Mesodermal cell (in vitro differentiated cells): ENCODE measurements around the gene TBL3.
"Not testable (repeated sequence)": the region's sequence is repeated elsewhere in the genome, so short reads cannot be mapped to it uniquely, and the experiment has no call there.

Source experiments
- H3K27ac ChIP-seq: 2 replicates; pipeline ENCODE4 v1.7.0; 2013; ENCODE audit warnings: mild to moderate bottlenecking, low read depth, low read length, moderate library complexity; ENCODE audit not compliant: severe bottlenecking
- H3K36me3 ChIP-seq: 2 replicates; pipeline ENCODE4 v1.7.1; 2013; ENCODE audit warnings: mild to moderate bottlenecking, low read length, moderate library complexity; ENCODE audit not compliant: control insufficient read depth, insufficient read depth
- H3K4me1 ChIP-seq: one replicate; pipeline ENCODE4 v1.7.1; 2013; ENCODE audit warnings: mild to moderate bottlenecking, low read length; ENCODE audit not compliant: insufficient read depth, control insufficient read depth, poor library complexity, severe bottlenecking
- H3K4me3 ChIP-seq: 2 replicates; pipeline ENCODE4 v1.7.0; 2013; ENCODE audit warnings: low read length, control low read depth, mild to moderate bottlenecking; ENCODE audit not compliant: insufficient read depth, poor library complexity, severe bottlenecking; ENCODE audit errors: extremely low read depth
- H3K9me3 ChIP-seq: 2 replicates; pipeline ENCODE4 v1.7.1; 2013; ENCODE audit warnings: mild to moderate bottlenecking, low read length, moderate library complexity; ENCODE audit not compliant: control insufficient read depth
- WGBS, 2 experiments: methylation state at CpG; one replicate each; pipeline ENCODE4 v1.1.5; 2013; ENCODE audit warnings: missing lambda C conversion rate in 2 of 2; ENCODE audit not compliant: insufficient coverage in 2 of 2; 5-methylcytosine and 5-hydroxymethylcytosine counted together

Gene TBL3

GRCh38 chr16:1944612-1945199, 27.1 kb upstream of the TBL3 start:
- peaks cover 6% of the 10 kb centered on the region for H3K36me3 ChIP-seq
- 97% methylated on average over 6 to 14 of the region's 21 CpGs for WGBS, 2 experiments
- H3K27ac ChIP-seq: no peak overlapping the region
- H3K9me3 ChIP-seq: no peaks in the 10 kb centered on the region
- H3K4me3 ChIP-seq: no peak overlapping the region
- H3K4me1 ChIP-seq: peaks cover 4% of the 10 kb centered on the region

- Histone ChIP-seq H3K4me1 (peaks cover 4% of the 10 kb centered on the region), H3K4me3 (no peak overlapping the region), H3K27ac (no peak overlapping the region), H3K9me3 (no peaks in the 10 kb centered on the region), H3K36me3 (peaks cover 2% of the 10 kb centered on the region)
- WGBS, 2 experiments: 93 to 96% methylated on average over 13 to 15 of the region's 19 CpGs
Observed at GRCh38 chr16:1945559-1946391, 26.1 kb upstream of the TBL3 start.

- no peak overlapping the region for H3K4me3 ChIP-seq
- 90 to 92% methylated on average over 34 to 35 of the region's 38 CpGs for WGBS, 2 experiments
- no peaks in the 10 kb centered on the region for H3K9me3 ChIP-seq
- H3K36me3 ChIP-seq: no peaks in the 10 kb centered on the region
- peaks cover 4% of the 10 kb centered on the region for H3K4me1 ChIP-seq
- H3K27ac ChIP-seq: no peak overlapping the region
Observed at GRCh38 chr16:1946495-1947368, 25.1 kb upstream of the TBL3 start.

- Histone ChIP-seq H3K9me3 (no peaks in the 10 kb centered on the region), H3K36me3 (no peaks in the 10 kb centered on the region), H3K4me3 (no peak overlapping the region), H3K4me1 (peaks cover under 1% of the 10 kb centered on the region), H3K27ac (no peak overlapping the region)
- WGBS, 2 experiments: 91 to 93% methylated on average over 7 to 9 of the region's 9 CpGs
Observed at GRCh38 chr16:1947369-1947670, 24.5 kb upstream of the TBL3 start.

GRCh38 chr16:1949507-1949906, 22.3 kb upstream of the TBL3 start:
- Histone ChIP-seq H3K27ac (no peak overlapping the region), H3K9me3 (no peaks in the 10 kb centered on the region), H3K36me3 (no peaks in the 10 kb centered on the region), H3K4me1 (no peaks in the 10 kb centered on the region), H3K4me3 (no peak overlapping the region)
- 97 to 100% methylated on average over 3 to 8 of the region's 11 CpGs for WGBS, 2 experiments

GRCh38 chr16:1950047-1950446, 21.8 kb upstream of the TBL3 start:
- Histone ChIP-seq H3K27ac (no peak overlapping the region), H3K9me3 (no peaks in the 10 kb centered on the region), H3K4me3 (no peak overlapping the region), H3K36me3 (no peaks in the 10 kb centered on the region), H3K4me1 (no peaks in the 10 kb centered on the region)
- WGBS, 2 experiments: 81 to 89% methylated on average over 4 of the region's 7 CpGs

GRCh38 chr16:1950559-1950958, 21.3 kb upstream of the TBL3 start:
- 93% methylated on average over 17 to 19 of the region's 19 CpGs for WGBS, 2 experiments
- no peak overlapping the region for H3K27ac ChIP-seq
- H3K4me3 ChIP-seq: no peak overlapping the region
- no peaks in the 10 kb centered on the region for H3K36me3 ChIP-seq
- H3K4me1 ChIP-seq: no peaks in the 10 kb centered on the region
- no peaks in the 10 kb centered on the region for H3K9me3 ChIP-seq

GRCh38 chr16:1953734-1954133, 18.1 kb upstream of the TBL3 start:
- H3K4me3 ChIP-seq: no peak overlapping the region
- no peaks in the 10 kb centered on the region for H3K4me1 ChIP-seq
- H3K27ac ChIP-seq: no peak overlapping the region
- no peaks in the 10 kb centered on the region for H3K36me3 ChIP-seq
- no peaks in the 10 kb centered on the region for H3K9me3 ChIP-seq
- 91 to 94% methylated on average over 21 to 22 of the region's 22 CpGs for WGBS, 2 experiments

GRCh38 chr16:1957434-1958142, 14.3 kb upstream of the TBL3 start:
- not testable (repeated sequence) for H3K4me3 ChIP-seq, H3K9me3 ChIP-seq, H3K27ac ChIP-seq
- WGBS, 2 experiments: 93 to 96% methylated on average over 17 to 19 of the region's 22 CpGs
- Histone ChIP-seq H3K36me3 (peaks cover 13% of the 10 kb centered on the region), H3K4me1 (peaks cover 13% of the 10 kb centered on the region)

- H3K36me3 ChIP-seq: peaks cover 18% of the 10 kb centered on the region
- H3K27ac ChIP-seq, H3K9me3 ChIP-seq, H3K4me3 ChIP-seq: not testable (repeated sequence)
- WGBS, 2 experiments: 97 to 98% methylated on average over 12 to 30 of the region's 30 CpGs
- H3K4me1 ChIP-seq: peaks cover 18% of the 10 kb centered on the region
Observed at GRCh38 chr16:1958143-1958491, 13.7 kb upstream of the TBL3 start.
